Measurements from ENCODE around the gene FMO2.

FMO2 gene

DNA sequence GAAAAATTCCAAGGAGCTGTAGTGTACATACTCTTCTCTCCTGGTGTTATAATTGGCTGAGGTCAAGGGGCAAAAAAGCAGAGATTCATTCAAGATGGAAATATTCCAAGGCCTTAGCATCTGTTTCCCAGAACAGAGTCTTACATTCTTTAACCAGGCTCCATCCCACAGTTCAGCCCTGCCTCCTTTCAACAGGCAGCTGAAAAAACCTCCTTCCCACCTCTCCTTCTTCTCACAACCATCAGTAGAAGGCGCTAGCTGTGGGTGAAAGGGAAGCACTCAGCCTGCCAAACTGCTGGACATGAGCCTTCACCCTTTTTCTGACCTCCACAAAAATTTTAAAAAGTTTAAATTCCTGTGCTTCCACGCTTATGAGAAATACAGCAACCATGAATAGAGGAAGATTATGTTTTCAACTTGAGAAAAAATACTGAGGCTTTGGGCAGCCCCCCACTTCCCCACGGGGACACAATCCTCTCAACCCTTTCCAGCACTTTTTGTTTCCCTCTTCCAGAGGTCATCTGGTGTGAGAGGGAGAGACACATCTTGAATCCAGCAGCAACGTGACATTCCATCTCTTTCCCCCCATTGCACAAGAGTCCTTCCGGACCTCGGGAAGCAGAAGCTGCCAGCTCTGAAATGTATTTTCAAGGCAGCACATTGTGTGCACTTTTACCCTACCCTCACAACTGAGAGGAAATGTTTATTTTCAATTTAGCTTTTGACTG lies 43.2 kb upstream of the FMO2 start:
- no peaks in the 10 kb centered on the region for H3K36me3 ChIP-seq (ENCODE audit: insufficient read depth, insufficient read length, low read length)
- no peaks in the 10 kb centered on the region for H3K9me3 ChIP-seq (ENCODE audit: insufficient read depth, low read length)
- no peak overlapping the region for H3K9ac ChIP-seq (ENCODE audit: insufficient read length, low read depth)
- H3K4me3 ChIP-seq (ENCODE audit: insufficient read length, low read depth), result no peak overlapping the region
- TF ChIP-seq YY1 (IDR thresholded peaks at IDR 0.05; ENCODE audit: insufficient read depth, insufficient read length) (no peak), ZNF274 (IDR thresholded peaks at IDR 0.05; ENCODE audit: low read depth, low read length) (no peak), SUZ12 (IDR thresholded peaks at IDR 0.05; ENCODE audit: extremely low read depth, insufficient read depth, insufficient read length) (no peak)
- H3K4me1 ChIP-seq (ENCODE audit: insufficient read depth, insufficient read length), result no peaks in the 10 kb centered on the region
- DNase-seq (ENCODE audit: low read depth, low spot score), result peak; percentile 20
- H3K27me3 ChIP-seq (ENCODE audit: insufficient read depth, insufficient read length), result no peaks in the 10 kb centered on the region

DNA sequence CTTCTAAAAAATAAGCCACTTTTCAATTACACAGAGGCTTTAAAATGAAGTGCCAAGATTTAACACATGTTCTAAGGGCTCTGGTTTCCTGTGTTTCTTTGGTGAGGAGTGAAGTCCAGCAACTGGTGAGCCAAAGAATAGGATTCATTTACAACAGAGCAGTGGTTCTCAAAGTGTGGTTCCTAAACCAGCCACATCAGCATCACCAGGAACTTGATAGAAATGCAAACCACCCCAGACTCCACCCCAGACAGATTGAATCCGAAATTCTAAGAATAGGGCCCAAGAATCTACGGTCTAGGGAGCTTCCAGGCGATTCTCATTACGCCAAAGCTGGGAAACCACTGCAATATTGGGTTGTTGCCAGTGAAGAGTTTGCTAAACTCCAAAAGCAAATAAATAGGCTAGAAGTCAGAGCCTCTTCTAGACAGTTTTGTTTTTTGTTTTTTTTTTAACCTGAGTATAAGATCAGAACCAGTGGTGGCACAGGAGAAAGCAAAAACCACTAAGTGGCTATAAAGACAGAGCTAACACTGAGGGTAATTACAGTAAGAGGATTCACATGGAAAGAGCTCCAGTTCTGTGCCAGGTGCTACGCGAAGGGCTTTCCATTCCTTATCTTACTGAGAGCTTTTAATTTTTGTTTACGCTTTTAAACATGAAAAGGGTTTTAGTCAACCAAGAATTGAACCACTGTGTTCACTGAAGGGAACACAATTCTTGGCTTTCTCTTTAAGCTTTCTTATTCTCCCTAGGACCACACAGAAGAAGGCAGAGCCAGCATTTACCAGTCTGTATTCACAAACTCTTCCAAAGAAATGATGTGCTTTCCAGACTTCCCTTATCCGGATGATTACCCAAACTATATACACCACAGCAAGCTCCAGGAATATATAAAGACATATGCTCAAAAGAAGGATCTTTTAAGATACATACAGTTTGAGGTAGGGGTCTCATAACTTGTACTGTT lies 42.4 kb upstream of the FMO2 start:
- no peak for DNase-seq (ENCODE audit: low read depth, low spot score)
- H3K4me3 ChIP-seq (ENCODE audit: insufficient read length, low read depth), result no peak overlapping the region
- no peak for TF ChIP-seq ZNF274 (IDR thresholded peaks at IDR 0.05; ENCODE audit: low read depth, low read length)
- no peak for TF ChIP-seq YY1 (IDR thresholded peaks at IDR 0.05; ENCODE audit: insufficient read depth, insufficient read length)
- no peak for TF ChIP-seq SUZ12 (IDR thresholded peaks at IDR 0.05; ENCODE audit: extremely low read depth, insufficient read depth, insufficient read length)

DNA sequence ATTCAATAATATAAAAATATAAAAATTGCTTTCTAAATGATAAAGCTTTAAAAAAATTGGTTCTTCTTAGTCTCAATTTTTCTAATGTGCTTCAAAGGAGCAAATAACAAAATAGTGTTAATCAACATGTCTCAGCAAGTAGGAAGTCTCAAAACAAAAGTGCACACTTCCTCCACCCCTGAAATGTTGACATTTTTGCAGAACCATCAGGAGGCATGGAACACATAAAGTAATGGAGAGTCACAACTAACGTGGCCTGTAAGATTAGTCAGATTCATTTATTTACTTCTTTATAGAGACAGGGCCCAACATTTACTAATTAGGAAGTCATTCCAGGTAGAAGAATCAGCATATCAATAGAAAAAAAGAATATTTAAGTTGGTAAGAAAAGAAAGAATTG lies 34.9 kb upstream of the FMO2 start:
- Histone ChIP-seq H3K27me3 (ENCODE audit: insufficient read depth, insufficient read length) (no peaks in the 10 kb centered on the region), H3K4me3 (ENCODE audit: insufficient read length, low read depth) (no peak overlapping the region), H3K9me3 (ENCODE audit: insufficient read depth, low read length) (no peaks in the 10 kb centered on the region), H3K4me1 (ENCODE audit: insufficient read depth, insufficient read length) (no peaks in the 10 kb centered on the region), H3K9ac (ENCODE audit: insufficient read length, low read depth) (no peak overlapping the region), H3K36me3 (ENCODE audit: insufficient read depth, insufficient read length, low read length) (no peaks in the 10 kb centered on the region)
- TF ChIP-seq ZNF274 (IDR thresholded peaks at IDR 0.05; ENCODE audit: low read depth, low read length) (no peak), SUZ12 (IDR thresholded peaks at IDR 0.05; ENCODE audit: extremely low read depth, insufficient read depth, insufficient read length) (no peak), YY1 (IDR thresholded peaks at IDR 0.05; ENCODE audit: insufficient read depth, insufficient read length) (no peak)
- DNase-seq (ENCODE audit: low read depth, low spot score), result no peak

More for the DNA sequence above, 42.4 kb upstream of the FMO2 start:
- H3K9me3 ChIP-seq (ENCODE audit: insufficient read depth, low read length), result no peaks in the 10 kb centered on the region
- no peaks in the 10 kb centered on the region for H3K36me3 ChIP-seq (ENCODE audit: insufficient read depth, insufficient read length, low read length)
- H3K9ac ChIP-seq (ENCODE audit: insufficient read length, low read depth), result no peak overlapping the region
- no peaks in the 10 kb centered on the region for H3K27me3 ChIP-seq (ENCODE audit: insufficient read depth, insufficient read length)
- H3K4me1 ChIP-seq (ENCODE audit: insufficient read depth, insufficient read length), result no peaks in the 10 kb centered on the region

DNA sequence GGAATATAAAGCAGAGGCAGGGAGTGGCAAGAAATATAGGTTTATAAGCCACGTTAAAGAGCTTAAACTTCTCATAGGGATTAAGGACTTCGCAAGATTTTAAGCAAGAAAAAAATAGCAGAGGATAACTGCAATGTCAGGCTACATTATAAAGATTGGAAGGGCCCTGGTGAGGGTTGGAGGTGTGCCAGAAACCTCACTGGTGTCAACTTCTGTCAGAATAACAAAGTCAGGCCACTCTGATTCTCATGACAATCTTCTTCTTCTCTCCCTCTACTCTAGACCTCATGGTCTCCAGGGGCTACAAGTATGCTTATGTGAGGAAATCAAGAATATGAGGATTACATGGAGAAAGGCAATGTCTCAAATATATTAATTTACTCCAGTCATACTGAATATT lies 32.6 kb upstream of the FMO2 start:
- TF ChIP-seq YY1 (IDR thresholded peaks at IDR 0.05; ENCODE audit: insufficient read depth, insufficient read length) (no peak), ZNF274 (IDR thresholded peaks at IDR 0.05; ENCODE audit: low read depth, low read length) (no peak), SUZ12 (IDR thresholded peaks at IDR 0.05; ENCODE audit: extremely low read depth, insufficient read depth, insufficient read length) (no peak)
- Histone ChIP-seq H3K9me3 (ENCODE audit: insufficient read depth, low read length) (no peaks in the 10 kb centered on the region), H3K27me3 (ENCODE audit: insufficient read depth, insufficient read length) (no peaks in the 10 kb centered on the region), H3K4me1 (ENCODE audit: insufficient read depth, insufficient read length) (no peaks in the 10 kb centered on the region), H3K36me3 (ENCODE audit: insufficient read depth, insufficient read length, low read length) (no peaks in the 10 kb centered on the region), H3K9ac (ENCODE audit: insufficient read length, low read depth) (no peak overlapping the region), H3K4me3 (ENCODE audit: insufficient read length, low read depth) (no peak overlapping the region)
- no peak for DNase-seq (ENCODE audit: low read depth, low spot score)

DNA sequence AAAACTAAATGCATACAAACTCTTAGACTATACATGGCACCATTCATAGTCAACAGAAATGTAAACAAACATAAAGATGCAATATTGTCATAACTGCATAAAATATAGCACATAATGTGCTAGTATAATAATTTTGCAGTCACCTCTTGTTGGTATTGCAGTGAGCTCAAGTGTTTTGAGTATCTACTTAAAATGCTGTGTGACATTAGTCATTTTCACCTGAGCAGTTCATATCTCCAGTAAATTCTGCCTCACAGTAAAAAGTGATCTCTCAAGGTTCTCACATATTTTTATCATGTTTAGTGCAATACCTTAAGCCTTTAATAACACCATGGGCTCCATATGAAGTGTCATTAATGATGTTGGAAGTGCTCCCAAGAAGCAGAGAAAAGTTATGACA lies 29.6 kb upstream of the FMO2 start:
- no peaks in the 10 kb centered on the region for H3K9me3 ChIP-seq (ENCODE audit: insufficient read depth, low read length)
- no peaks in the 10 kb centered on the region for H3K27me3 ChIP-seq (ENCODE audit: insufficient read depth, insufficient read length)
- no peak overlapping the region for H3K4me3 ChIP-seq (ENCODE audit: insufficient read length, low read depth)
- no peaks in the 10 kb centered on the region for H3K4me1 ChIP-seq (ENCODE audit: insufficient read depth, insufficient read length)
- no peaks in the 10 kb centered on the region for H3K36me3 ChIP-seq (ENCODE audit: insufficient read depth, insufficient read length, low read length)
- DNase-seq (ENCODE audit: low read depth, low spot score), result no peak
- H3K9ac ChIP-seq (ENCODE audit: insufficient read length, low read depth), result no peak overlapping the region
- TF ChIP-seq YY1 (IDR thresholded peaks at IDR 0.05; ENCODE audit: insufficient read depth, insufficient read length) (no peak), SUZ12 (IDR thresholded peaks at IDR 0.05; ENCODE audit: extremely low read depth, insufficient read depth, insufficient read length) (no peak)

DNA sequence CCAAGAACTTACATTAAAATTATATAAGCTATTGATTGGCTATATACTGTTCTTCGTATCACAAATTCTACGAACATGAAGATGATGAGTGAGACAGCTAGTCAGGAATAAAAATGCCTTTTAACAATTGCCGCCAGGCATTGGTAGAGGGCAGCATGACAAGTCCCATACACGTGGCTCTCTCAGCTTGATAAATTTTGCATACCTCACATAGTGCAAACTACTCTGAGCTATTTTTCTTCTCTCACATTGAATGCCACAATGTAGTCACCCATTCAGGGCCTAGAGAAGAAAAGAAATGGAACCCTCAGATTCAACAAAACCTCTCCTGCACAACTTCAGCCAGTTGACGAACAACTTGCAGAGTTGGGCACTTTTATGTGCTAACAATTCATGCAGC lies 27.0 kb upstream of the FMO2 start:
- TF ChIP-seq ZNF274 (IDR thresholded peaks at IDR 0.05; ENCODE audit: low read depth, low read length) (no peak), YY1 (IDR thresholded peaks at IDR 0.05; ENCODE audit: insufficient read depth, insufficient read length) (no peak), SUZ12 (IDR thresholded peaks at IDR 0.05; ENCODE audit: extremely low read depth, insufficient read depth, insufficient read length) (no peak)
- Histone ChIP-seq H3K4me1 (ENCODE audit: insufficient read depth, insufficient read length) (no peaks in the 10 kb centered on the region), H3K9ac (ENCODE audit: insufficient read length, low read depth) (no peak overlapping the region), H3K4me3 (ENCODE audit: insufficient read length, low read depth) (no peak overlapping the region), H3K27me3 (ENCODE audit: insufficient read depth, insufficient read length) (no peaks in the 10 kb centered on the region), H3K9me3 (ENCODE audit: insufficient read depth, low read length) (no peaks in the 10 kb centered on the region), H3K36me3 (ENCODE audit: insufficient read depth, insufficient read length, low read length) (no peaks in the 10 kb centered on the region)
- DNase-seq (ENCODE audit: low read depth, low spot score), result no peak

DNA sequence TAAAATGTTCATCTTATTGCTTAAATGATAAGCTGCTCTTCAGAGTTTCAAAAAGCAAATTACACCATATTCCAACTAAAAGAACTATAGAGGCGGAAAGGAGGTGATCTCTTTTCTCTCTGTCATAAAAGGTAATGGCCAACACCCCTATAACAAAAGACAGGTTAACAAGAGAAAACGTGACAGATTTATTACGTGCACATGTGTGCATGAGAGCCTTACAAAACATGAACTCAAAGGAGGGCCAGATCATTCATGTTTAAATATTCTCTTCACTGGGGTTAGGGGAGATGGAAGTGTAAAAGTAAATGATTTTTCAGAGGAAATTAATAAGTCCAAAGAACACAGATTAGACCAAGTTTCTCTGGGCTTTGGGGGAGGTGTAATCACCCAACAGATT lies 26.5 kb upstream of the FMO2 start:
- Histone ChIP-seq H3K27me3 (ENCODE audit: insufficient read depth, insufficient read length) (no peaks in the 10 kb centered on the region), H3K36me3 (ENCODE audit: insufficient read depth, insufficient read length, low read length) (no peaks in the 10 kb centered on the region), H3K4me3 (ENCODE audit: insufficient read length, low read depth) (no peak overlapping the region), H3K4me1 (ENCODE audit: insufficient read depth, insufficient read length) (no peaks in the 10 kb centered on the region), H3K9ac (ENCODE audit: insufficient read length, low read depth) (no peak overlapping the region), H3K9me3 (ENCODE audit: insufficient read depth, low read length) (no peaks in the 10 kb centered on the region)
- no peak for DNase-seq (ENCODE audit: low read depth, low spot score)
- TF ChIP-seq ZNF274 (IDR thresholded peaks at IDR 0.05; ENCODE audit: low read depth, low read length) (no peak), SUZ12 (IDR thresholded peaks at IDR 0.05; ENCODE audit: extremely low read depth, insufficient read depth, insufficient read length) (no peak), YY1 (IDR thresholded peaks at IDR 0.05; ENCODE audit: insufficient read depth, insufficient read length) (no peak)
